Measurements from ENCODE around the gene ATP6V1C2. TPM values are rescaled to one million over a fixed set of nuclear protein-coding genes. Genes with fewer than 3 reads are reported as not detected.

The ATP6V1C2 gene
- polyA plus RNA-seq, 3 donors: 0.03 TPM; not detected in 2

DNA sequence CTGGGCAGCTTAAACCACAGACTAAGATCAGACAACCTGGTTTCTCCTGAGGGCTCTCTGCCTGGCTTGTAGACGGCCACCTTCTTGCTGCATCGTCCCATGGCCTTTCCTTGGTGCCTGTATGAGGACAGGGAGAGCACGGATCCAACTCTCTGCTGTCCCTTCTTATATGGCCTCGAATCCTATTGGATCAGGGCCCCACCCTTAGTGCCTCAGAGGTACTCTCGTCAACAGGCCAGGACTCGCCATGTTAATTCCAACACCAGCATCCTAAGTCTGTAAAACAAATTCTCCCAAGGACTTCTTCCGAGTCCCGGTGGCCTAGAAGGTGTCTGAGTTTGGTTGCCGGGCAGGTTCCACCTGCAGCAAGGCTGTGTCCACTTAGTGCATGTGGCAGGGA, 40.2 kb downstream of the ATP6V1C2 start:
- intact Hi-C loops (cut with micrococcal nuclease): no loop called here
- WGBS (ENCODE audit: insufficient coverage): 97% methylated on average over 5 of the region's 9 CpGs

GRCh38 chr2:10762651-10763460, 41.4 kb downstream of the ATP6V1C2 start:
- no peaks in the 10 kb centered on the region for H3K4me1 Mint-ChIP-seq
- DNase-seq: no peak
- H3K27me3 ChIP-seq (ENCODE audit: control insufficient read depth in 2 of 2, insufficient read depth in 2 of 2, low read length in 2 of 2): no peaks in the 10 kb centered on the region
- intact Hi-C loops (cut with micrococcal nuclease): no loop called here
- no peaks in the 10 kb centered on the region for H3K79me2 ChIP-seq (ENCODE audit: insufficient read depth, low read length)
- H3K36me3 ChIP-seq (replicated peaks in 1 of 2; ENCODE audit: control insufficient read depth in 1 of 2, insufficient read depth in 2 of 2, low read length in 2 of 2): no peaks in the 10 kb centered on the region
- no peak overlapping the region for H3K27ac Mint-ChIP-seq
- H3K4me3 Mint-ChIP-seq: no peak overlapping the region
- peaks cover 0 to 1% (median 0%) of the 10 kb centered on the region in 7 donors for H3K9me3 Mint-ChIP-seq
- no peak overlapping the region for H3K4me3 ChIP-seq (replicated peaks in 1 of 3; ENCODE audit: low read depth in 2 of 3, low read length in 3 of 3)
- TF ChIP-seq, protein P1, sequence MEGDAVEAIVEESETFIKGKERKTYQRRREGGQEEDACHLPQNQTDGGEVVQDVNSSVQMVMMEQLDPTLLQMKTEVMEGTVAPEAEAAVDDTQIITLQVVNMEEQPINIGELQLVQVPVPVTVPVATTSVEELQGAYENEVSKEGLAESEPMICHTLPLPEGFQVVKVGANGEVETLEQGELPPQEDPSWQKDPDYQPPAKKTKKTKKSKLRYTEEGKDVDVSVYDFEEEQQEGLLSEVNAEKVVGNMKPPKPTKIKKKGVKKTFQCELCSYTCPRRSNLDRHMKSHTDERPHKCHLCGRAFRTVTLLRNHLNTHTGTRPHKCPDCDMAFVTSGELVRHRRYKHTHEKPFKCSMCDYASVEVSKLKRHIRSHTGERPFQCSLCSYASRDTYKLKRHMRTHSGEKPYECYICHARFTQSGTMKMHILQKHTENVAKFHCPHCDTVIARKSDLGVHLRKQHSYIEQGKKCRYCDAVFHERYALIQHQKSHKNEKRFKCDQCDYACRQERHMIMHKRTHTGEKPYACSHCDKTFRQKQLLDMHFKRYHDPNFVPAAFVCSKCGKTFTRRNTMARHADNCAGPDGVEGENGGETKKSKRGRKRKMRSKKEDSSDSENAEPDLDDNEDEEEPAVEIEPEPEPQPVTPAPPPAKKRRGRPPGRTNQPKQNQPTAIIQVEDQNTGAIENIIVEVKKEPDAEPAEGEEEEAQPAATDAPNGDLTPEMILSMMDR (IDR thresholded peaks at IDR 0.05): no peak
- 71% methylated on average over 20 of the region's 25 CpGs for WGBS (ENCODE audit: insufficient coverage)
- H3K4me1 ChIP-seq (ENCODE audit: control insufficient read depth in 1 of 2, insufficient read depth in 2 of 2, low read length in 2 of 2): no peaks in the 10 kb centered on the region
- H4K20me1 ChIP-seq (ENCODE audit: insufficient read depth, low read length): no peaks in the 10 kb centered on the region
- no peaks in the 10 kb centered on the region for H3K36me3 Mint-ChIP-seq
- H3K4me2 ChIP-seq (replicated peaks; ENCODE audit: extremely low read depth, low read length, poor library complexity, severe bottlenecking): no peak overlapping the region
- H3K27me3 Mint-ChIP-seq (ENCODE audit: low read depth in 3 of 3): peaks cover 1 to 3% (median 2%) of the 10 kb centered on the region in 3 donors
- no peaks in the 10 kb centered on the region for H3K9me3 ChIP-seq (replicated peaks in 1 of 2; ENCODE audit: control insufficient read depth in 1 of 2, insufficient read depth in 1 of 2, low read length in 2 of 2)
- no peak overlapping the region for H3K27ac ChIP-seq (ENCODE audit: low read depth in 1 of 2, low read length in 2 of 2)
- H2AFZ ChIP-seq (ENCODE audit: insufficient read depth, low read depth, low read length, poor library complexity, severe bottlenecking): no peak overlapping the region
- H3K9ac ChIP-seq (ENCODE audit: insufficient read depth, low read length, poor library complexity, severe bottlenecking): peak overlapping the region; percentile 15

More for the DNA sequence above, 40.2 kb downstream of the ATP6V1C2 start:
- no peaks in the 10 kb centered on the region for H3K36me3 ChIP-seq (replicated peaks in 1 of 2; ENCODE audit: control insufficient read depth in 1 of 2, insufficient read depth in 2 of 2, low read length in 2 of 2)
- Mint-ChIP-seq H3K27me3 (ENCODE audit: low read depth in 3 of 3) (peaks cover 1 to 3% (median 2%) of the 10 kb centered on the region in 3 donors), H3K36me3 (no peaks in the 10 kb centered on the region), H3K4me1 (no peaks in the 10 kb centered on the region), H3K4me3 (no peak overlapping the region), H3K9me3 (peaks cover 0 to 1% (median 0%) of the 10 kb centered on the region in 7 donors), H3K27ac (no peak overlapping the region)
- no peaks in the 10 kb centered on the region for H3K27me3 ChIP-seq (ENCODE audit: control insufficient read depth in 2 of 2, insufficient read depth in 2 of 2, low read length in 2 of 2)
- no peak overlapping the region for H3K27ac ChIP-seq (ENCODE audit: low read depth in 1 of 2, low read length in 2 of 2)
- H3K4me2 ChIP-seq (replicated peaks; ENCODE audit: extremely low read depth, low read length, poor library complexity, severe bottlenecking): no peak overlapping the region
- no peaks in the 10 kb centered on the region for H3K79me2 ChIP-seq (ENCODE audit: insufficient read depth, low read length)
- H3K4me3 ChIP-seq (replicated peaks in 1 of 3; ENCODE audit: low read depth in 2 of 3, low read length in 3 of 3): no peak overlapping the region
- H3K9ac ChIP-seq (ENCODE audit: insufficient read depth, low read length, poor library complexity, severe bottlenecking): no peak overlapping the region
- TF ChIP-seq, protein P1 (IDR thresholded peaks at IDR 0.05): no peak
- no peaks in the 10 kb centered on the region for H3K4me1 ChIP-seq (ENCODE audit: control insufficient read depth in 1 of 2, insufficient read depth in 2 of 2, low read length in 2 of 2)
- H4K20me1 ChIP-seq (ENCODE audit: insufficient read depth, low read length): no peaks in the 10 kb centered on the region
- no peak for DNase-seq
- no peaks in the 10 kb centered on the region for H3K9me3 ChIP-seq (replicated peaks in 1 of 2; ENCODE audit: control insufficient read depth in 1 of 2, insufficient read depth in 1 of 2, low read length in 2 of 2)
- no peak overlapping the region for H2AFZ ChIP-seq (ENCODE audit: insufficient read depth, low read depth, low read length, poor library complexity, severe bottlenecking)

Data from CD14-positive monocyte (primary cell).